EH (cell line): Measurements from ENCODE around the gene FRMD4A.

ENCODE experiments used
- DNase-seq: peaks from one replicate; pipeline ENCODE4 v3.0.0-alpha.2; 2015; ENCODE audit warnings: low read depth

The FRMD4A gene

DNA sequence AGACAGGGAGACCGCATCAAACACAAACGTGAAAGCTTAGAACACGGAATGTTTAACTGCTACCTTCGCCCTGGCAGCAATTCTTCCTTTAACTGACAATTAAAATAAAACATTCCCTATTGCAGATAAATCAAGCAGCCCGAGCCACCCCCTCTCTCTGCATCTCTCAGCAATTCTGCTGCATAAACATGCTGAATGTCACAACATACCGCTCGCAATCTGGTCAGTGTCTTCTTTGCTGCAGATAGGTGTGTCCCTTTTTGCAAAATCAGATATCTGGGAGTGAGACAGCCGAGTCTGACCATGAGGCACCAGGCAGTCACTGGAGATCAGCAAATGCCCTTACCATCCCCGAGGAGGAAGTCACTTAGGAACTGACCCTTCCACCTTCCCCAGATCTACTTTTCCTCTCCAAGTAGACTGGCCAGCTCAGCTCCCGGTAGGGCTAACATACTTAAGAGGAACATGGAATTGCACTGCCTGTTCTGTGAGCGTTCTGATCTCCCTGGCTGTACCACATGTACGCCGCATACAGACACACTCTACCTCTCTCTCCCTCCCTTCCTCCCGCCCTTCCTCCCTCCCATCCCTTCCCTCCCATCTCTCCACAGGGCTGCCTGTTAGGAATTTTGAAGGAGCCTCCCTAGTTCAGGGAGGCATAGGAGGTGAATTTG is at the start of gene FRMD4A:
Gene FRMD4A, minus strand, starts transcription at position 537 of the 674 bp plus-strand sequence.
- DNase-seq = no peak

DNA sequence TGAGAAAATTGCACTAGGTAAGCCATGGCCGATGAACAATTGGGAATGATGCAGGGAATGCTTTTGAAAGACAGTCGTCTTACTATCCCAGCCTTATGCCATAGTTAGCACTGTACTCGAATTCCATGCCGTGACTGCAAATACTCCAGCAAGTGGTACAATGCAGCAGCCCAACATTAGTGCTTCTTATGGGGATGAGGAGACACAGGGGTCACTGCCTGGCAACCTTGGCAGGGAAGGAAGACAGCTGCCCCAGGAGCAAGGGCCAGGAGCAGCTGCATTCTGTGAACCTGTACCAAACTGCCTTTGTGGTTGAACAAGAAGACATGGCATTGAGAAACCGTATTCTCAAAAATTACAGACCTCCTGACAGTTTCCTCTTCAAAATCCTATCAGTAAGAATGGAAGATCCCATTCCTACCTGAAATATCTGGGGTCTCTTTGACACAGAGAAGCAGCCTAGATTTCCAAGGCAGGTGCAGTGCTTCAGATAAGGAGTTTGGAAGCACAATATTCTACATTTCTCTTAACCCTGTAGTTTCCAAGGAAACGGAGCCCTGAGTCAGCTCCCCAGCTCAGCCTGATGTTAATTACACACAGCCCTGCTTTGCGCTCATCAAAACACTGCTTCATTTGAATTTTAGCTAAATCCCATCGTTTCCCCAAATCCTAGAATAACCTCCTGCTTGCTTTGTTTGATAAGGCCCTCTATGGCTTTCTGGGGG is 49.0 kb upstream of the FRMD4A start:
- no peak for DNase-seq

DNA sequence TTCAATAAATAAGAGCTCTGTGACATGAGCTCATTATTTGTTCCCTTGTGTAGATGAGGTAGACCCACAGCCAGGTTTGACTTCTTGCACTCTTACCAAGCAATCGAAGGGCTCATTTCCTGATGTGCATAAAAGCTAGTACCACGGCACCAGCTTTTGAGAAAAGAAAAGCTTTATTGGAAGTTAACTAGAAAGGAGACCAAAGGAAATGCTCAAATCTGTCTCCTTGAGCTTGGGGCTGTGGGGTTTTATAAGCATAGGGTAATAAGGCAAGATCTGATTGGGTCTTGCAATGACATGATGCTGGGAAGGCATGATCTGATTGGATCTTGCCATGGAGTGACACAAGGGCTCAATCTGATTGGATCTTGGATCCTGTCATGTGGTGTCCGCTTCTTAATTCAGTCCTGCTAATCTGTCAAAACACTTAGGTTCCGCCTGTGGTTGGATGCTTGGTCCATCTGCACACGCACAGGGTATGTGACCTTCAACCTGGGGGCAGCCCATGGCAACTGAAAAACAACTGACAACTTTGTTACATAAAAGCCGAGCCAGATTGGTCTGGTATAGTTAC is 47.8 kb upstream of the FRMD4A start:
- no peak for DNase-seq

DNA sequence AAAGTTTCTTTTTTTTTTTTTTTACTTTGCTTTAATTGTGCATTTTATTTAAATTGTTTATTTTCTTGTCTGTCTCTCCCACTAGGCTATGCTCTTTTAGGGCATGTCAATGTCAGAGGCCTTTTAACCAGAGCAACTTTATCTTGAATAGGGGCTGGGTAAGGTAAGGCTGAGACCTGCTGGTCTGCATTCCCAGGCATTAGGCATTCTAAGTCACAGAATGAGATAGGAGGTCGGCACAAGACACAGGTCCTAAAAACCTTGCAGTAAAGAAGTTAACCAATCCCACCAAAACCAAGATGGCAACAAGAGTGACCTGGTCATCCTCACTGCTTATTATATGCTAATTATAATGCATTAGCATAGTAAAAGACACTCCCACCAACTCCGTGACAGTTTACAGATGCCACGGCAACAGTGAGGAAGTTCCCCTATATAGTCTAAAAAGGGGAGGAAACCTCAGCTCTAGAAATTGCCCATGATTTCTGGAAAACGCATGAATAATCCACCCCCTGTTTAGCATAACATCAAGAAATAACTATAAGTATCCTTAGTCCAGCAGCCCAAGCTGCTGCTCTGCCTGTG is 47.0 kb upstream of the FRMD4A start:
- no peak for DNase-seq

DNA sequence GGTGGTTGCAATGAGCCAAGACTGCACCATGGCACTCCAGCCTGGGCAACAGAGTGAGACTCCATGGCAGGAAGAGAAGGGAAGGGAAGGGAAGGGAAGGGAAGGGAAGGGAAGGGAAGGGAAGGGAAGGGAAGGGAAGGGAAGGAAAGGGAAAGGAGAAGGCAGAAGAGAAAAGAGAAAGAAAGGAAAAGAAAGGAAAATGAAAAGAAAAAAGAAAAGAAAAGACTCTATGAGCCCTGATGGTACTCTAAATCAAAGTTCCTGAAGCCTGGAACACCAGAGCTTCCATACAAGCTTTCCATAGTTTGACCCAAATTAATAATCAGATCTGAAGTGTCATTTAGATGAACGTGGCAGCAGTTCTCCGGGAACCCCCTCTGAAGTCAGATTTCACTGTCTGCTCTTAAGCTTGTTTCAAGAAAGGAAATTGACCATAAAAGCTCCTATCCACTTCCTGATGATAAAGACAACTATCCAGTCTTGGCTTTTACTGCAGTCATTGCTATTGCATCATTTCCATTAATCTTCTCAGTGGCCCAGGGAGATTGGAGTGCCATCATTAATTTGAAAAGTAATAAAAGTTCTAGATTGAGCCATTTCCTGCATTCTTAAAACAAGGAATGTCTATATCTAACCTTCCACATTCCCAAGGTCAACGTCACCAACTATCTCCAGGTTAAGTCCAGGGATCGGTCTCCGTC is 44.2 kb upstream of the FRMD4A start:
- DNase-seq = peak; percentile 92

DNA sequence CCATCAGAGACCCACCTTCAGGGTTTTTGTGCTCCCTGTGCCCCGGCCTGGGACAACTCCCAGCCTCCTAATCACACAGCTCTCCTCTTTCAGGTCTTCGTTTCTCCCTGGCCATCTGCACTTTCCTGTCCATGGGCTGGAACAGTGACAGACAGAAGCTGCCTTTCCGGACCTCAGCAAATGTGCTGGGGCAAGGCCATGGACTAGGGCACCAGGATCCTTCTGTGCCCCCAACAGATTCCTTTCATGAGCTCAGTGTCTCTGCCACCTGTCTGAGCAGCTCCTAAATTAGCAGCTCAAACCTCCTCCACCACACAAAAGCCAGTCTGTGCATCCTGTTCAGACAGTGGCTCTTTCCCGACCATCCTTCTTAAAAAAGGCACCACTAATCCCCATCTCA is 41.9 kb upstream of the FRMD4A start:
- no peak for DNase-seq

DNA sequence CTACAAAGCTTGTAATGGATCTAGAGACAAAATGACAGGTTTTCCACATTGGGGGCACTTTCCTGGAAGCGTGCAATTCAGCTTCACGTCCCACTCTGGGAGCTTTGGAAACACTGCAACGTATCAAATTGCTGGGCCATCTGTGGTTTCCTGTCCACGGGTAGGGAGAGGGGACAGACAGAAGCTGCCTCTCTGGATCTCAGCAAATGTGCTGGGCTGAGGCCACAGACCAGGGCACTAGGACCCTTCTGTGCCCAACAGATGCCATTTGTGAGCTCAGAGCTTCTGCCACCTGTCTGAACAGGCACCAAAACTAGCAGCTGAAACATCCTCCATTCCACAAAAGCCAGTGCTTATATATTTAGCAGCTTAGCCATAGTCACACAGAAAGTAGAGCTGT is 40.9 kb upstream of the FRMD4A start:
- DNase-seq = no peak

DNA sequence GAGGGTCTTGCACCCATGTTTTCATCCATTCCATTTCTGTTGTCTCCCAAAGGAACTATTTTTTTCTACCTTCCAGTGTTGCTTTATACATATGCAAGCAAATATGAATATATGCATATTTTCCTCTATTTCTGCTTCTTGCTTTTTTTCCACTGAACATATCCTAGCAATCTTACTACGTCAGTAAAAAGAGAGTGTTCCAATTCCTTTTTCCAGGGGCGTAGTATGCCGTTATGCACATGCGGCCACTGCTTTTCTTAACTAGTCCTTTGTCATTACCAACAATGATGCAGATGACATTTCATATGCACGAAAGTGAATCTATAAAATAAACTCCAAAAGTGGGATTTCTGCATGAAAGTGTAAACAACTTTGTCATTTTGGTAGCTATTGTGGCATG is 40.2 kb upstream of the FRMD4A start:
- no peak for DNase-seq

DNA sequence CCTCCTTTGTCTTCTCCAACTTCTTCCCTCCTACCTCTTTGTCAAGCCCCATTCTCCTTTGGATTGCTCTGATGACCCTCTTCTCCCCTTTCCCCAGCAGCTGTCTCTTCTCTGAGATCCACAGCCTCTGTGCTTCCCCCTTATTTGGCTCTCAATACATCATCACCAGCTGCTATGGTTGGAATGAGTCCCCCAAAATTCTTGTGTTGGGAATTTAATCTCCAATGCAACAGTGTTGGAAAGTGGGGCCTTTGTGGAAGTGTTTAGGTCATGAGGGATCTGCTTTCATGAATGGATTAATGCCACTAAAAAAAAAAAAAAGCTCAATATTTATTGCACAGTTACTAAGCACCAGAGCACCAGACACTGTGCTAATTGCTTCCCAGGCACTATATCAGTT is 39.2 kb upstream of the FRMD4A start:
- no peak for DNase-seq

DNA sequence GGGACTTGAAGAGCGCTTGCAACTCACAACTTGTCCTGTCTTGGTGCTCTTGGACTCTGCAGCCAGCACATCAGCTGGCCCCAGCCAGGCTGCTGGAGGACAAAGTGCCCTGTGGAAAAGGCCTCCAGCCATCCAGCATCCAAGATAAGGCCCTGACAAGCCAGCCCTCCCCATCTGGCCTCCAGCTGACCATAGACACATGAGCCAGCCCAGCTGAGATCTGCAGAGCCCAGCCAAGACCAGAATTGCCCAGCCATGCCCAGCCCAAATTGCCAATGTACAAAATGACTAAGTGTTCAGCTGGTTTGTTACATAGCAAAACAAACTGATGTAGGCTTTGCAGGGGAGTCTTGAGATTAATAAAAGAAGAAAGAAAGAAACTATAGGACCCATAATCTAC is 36.0 kb upstream of the FRMD4A start:
- DNase-seq = peak; percentile 38

DNA sequence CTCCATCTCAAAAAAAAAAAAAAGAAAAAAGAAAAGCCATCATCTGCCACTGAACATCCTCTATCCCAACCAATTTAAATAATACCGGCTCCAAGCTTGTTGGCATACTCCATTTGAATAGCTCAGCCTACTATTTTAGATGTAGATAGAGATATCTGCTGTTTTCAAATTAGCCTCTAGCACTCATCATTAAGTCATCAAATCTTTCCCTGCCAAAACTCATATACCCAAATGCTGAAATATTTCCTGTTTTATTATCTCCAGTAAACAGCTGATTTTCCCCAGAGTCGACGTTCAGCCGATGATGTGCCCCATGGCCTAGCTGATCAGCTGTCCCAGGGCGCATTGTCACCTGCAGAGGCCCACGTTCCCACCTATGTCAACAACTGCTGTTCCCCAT is 34.5 kb upstream of the FRMD4A start:
- peak; percentile 69 for DNase-seq

DNA sequence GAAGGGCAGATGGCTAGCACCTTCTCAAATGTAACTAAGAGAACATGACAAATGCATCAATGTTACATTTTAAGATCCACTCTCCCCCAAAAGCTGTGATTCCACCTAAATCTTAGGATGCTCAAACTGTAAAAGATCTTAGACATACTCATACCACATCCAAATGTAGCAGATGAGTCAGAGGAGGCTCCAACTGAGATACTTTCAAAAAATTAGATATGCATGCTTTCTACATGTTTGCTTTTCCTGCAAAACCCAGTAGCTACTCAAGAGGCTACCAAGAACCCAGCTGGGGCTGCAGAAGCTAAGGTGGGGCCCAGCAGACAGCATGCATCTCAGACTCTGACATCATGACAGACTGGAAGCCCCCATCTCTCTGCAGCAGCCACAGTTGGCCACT is 31.4 kb upstream of the FRMD4A start:
- DNase-seq = peak; percentile 77

DNA sequence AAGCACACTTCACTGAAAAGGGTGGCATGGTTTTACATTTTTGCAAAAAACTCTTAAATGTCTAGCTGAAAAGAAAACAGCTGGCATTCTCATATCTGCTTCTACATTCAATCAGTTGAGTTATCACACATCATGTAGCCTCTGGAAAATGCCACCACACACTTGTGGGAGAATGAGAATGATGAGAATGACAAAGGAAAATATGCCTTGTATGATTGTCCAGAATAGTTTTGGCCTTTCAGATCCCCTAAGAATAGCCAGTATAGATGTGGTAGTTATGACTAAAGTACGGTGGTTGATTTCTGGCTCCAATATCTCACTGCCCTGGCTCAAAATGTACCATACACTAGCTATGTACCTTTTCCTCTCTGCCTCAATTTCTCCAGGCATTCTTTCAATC is 30.2 kb upstream of the FRMD4A start:
- DNase-seq = peak; percentile 41

DNA sequence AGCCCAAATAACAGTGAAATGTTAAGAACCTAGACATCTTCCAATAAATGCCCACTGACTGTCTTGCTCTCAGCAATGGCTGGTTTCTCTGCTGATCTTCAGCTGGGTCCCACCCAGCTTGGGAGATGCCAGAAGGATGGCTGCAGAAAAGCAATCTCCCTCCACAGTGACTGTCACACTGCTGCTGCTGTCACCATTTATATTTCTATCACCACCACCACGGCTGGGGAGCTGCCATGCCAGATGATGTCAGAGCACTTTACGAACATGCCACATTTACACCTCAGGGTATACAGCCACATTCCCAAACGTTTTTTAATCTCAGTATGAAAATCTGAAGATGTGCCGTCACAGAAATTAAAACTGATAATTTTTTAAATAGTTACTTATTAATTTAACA is 29.8 kb upstream of the FRMD4A start:
- DNase-seq = no peak

DNA sequence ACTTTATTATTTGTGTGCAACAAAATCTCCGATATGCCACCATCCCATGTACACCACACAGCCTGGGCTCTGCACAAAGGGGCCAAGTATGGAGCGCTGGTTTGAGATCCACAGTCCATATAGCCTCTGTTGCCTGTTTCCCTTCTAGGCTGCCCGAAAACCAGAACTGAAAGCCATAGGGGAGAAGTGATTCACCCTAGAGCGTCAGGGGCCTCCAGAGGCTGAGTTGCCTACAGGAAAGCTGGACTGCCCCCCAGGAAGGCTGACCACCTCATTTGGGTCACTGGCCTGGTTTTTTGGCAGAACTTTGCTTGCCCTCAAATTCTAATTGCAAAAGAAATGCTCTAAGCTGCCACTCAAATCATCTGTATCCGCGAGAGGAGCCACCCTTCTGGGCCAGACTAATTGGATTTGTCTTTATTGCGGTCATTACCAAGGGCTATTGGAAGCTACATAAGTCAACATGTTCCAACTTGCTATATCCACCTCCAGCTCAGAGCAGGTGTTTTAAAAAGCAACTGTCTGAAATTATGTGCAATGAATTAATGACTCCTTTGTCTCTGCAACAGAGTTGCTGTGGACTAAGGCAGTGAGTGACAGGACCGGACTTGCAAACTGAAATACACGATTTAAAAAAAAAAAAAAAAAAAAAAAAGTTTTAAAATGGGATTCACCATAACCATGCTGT is 28.3 kb upstream of the FRMD4A start:
- no peak for DNase-seq

DNA sequence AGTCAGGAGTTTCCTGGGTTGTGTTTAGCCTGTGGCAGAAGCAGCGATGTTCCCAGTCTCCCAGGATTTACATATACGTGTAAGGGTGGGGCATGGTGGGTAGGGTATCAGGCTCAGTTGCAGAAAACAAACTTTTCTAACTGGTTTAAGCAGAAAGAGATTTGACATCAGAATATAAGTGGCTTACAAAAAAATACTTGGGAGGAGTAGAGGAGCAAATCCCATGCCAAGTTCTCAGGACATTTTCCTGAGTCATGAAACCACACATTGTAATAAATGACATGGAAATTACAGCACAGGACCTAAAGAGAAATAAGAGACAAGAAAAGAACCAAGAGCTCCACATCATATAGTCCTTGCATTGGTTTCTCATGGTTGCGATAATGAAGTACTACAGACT is 26.2 kb upstream of the FRMD4A start:
- DNase-seq = peak; percentile 81

DNA sequence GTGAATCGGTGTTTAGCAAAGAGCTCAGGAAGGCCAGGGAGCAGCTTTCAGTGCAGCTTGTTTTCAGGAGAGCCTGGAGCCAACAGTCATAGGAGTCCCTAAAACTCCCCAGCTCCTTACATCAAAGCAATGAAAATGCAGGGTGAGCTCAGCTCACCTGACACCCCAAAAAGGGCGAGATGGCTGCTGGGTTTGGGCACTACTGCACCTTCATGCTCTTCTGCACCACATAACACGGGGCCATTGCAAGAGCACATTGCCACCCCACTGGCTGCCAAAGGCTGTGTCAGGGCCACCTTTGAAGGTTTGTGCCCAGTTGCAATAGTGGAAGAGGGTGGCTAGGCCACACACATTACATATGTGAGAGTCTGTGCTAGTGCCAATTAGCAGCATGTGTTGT is 25.0 kb upstream of the FRMD4A start:
- DNase-seq = no peak

DNA sequence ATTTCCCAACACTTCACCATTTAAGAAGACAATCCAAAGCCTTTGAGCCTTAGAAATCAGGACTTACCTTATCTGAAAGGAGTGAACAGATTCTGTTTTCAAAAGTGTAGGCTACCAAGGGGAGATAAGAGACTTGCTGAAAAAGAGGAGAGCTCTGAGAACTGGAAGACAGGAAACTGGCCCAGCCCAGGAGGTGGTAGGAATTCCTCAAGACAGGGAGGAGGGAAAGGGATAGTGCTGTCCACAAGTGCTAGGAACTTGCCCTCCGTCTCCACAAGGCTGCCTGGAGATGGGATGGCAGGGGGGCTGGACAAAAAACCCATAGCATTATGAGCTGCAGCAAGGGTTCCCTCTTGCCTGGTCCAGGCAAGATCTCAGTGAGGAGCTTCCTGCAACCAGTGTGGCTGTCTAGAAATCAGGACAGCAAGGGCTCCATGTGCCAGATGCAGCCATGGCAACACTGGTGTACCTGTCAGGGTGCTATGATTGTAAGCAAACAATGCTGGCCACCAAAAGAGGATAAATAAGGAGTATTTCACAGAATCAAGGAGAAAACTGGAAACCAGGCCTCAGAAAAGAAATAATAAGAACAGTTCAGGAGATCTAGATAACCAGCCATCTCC is 22.7 kb upstream of the FRMD4A start:
- DNase-seq = no peak

DNA sequence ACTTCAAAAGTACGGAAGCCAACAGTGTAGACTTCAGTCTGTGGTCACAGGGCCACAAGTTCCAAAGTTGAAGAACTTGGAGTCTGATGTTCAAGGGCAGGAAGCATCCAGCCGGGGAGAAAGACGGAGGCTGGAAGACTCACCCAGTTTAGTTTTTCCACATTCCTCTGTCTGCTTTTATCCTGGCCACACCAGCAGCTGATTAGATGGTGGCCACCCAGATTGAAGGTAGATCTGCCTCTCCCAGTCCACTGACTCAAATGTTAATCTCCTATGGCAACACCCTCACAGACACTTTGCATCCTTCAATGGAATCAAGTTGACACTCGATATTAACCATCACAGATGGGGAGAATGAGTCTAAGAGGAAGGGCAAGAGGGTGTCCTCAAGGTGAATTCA is 19.3 kb upstream of the FRMD4A start:
- DNase-seq = no peak

DNA sequence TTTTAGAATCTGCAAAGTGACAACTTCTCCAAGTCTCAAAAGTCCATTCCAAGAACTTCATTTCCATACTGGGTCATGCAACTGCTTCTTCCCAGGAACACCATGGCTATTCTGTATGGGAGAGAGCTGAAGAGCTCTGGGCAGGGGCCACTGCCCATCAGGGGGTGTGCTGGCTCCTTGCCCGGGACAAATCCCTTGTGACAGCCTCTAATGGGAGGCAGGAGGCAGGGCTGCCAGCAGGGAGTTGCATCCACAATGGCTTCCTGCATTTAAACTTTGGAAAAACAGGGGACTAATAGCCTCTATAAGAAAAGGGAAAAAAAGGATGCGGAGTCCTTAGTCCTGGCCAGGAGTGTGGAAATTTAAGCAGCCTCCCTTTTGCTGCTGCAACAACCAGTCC is 18.4 kb upstream of the FRMD4A start:
- no peak for DNase-seq

DNA sequence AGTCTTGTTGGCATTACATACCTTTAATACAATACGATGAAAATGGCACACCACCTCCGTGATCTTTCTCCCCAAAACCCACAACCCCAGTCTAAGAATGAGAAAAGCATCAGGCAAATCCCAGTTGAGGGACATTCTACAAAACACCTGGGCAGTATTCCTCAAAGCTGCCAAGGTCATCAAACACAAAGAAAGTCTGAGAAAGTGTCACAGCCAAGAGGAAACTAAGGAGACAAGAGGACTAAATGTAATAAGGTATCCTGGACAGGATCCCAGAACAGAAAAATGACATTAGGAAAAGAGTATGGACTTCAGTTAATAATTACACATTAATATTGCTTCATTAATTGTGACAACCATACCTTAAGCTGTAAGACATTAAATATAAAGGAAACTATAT is 14.5 kb upstream of the FRMD4A start:
- no peak for DNase-seq
